Measurements from ENCODE around the gene PSMG1.

DNA sequence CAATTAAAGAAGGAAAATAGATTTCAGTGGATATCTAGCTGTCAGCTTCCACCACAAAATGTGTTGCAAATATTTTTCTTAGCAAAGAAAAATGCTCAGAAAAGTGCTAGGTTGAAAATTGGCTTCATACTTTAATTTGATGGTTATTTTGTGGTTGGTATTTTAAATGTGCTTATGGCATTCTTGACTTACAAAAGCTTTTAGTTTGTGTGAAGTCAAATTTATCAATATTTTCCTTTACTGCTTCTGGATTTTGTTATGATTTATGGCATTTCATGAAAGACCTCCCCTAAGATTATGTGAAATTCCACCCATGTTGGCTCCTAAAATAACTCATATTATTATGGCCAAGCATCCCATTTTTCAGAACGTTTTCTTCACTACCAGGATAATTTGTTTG is 51.5 kb downstream of the PSMG1 start:
- TF ChIP-seq, protein P1, sequence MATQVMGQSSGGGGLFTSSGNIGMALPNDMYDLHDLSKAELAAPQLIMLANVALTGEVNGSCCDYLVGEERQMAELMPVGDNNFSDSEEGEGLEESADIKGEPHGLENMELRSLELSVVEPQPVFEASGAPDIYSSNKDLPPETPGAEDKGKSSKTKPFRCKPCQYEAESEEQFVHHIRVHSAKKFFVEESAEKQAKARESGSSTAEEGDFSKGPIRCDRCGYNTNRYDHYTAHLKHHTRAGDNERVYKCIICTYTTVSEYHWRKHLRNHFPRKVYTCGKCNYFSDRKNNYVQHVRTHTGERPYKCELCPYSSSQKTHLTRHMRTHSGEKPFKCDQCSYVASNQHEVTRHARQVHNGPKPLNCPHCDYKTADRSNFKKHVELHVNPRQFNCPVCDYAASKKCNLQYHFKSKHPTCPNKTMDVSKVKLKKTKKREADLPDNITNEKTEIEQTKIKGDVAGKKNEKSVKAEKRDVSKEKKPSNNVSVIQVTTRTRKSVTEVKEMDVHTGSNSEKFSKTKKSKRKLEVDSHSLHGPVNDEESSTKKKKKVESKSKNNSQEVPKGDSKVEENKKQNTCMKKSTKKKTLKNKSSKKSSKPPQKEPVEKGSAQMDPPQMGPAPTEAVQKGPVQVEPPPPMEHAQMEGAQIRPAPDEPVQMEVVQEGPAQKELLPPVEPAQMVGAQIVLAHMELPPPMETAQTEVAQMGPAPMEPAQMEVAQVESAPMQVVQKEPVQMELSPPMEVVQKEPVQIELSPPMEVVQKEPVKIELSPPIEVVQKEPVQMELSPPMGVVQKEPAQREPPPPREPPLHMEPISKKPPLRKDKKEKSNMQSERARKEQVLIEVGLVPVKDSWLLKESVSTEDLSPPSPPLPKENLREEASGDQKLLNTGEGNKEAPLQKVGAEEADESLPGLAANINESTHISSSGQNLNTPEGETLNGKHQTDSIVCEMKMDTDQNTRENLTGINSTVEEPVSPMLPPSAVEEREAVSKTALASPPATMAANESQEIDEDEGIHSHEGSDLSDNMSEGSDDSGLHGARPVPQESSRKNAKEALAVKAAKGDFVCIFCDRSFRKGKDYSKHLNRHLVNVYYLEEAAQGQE (IDR thresholded peaks at IDR 0.05; ENCODE audit: low read depth), result no peak
- no peak for TF ChIP-seq TAF1 (IDR thresholded peaks at IDR 0.05; ENCODE audit: low read depth)
- no peak for TF ChIP-seq EP300 (IDR thresholded peaks at IDR 0.05; ENCODE audit: borderline replicate concordance)
- TF ChIP-seq RAD21 (IDR thresholded peaks at IDR 0.05; ENCODE audit: low read depth), result no peak
